Astrocyte (in vitro differentiated cells and primary cell): Measurements from ENCODE around the gene GPLD1. TPM values are rescaled to one million over a fixed set of nuclear protein-coding genes. Genes with fewer than 3 reads are reported as not detected.
A peak's percentile ranks its signal among the peaks of the same experiment; 100 is the strongest.

Experiments used
- DNase-seq: peaks from one replicate; pipeline ENCODE4 v3.0.0-alpha.2; 2010; ENCODE audit warnings: low read depth
- FAIRE-seq: peaks from 2 replicates; lab custom pipeline; 2011; peaks lifted over from hg19 to GRCh38; lab: Jason Lieb, UNC
- H2AFZ ChIP-seq: 2 replicates; pipeline ENCODE4 v1.6.0; 2012; ENCODE audit warnings: low read depth, low read length, inconsistent platforms
- H3K27ac ChIP-seq: 2 replicates; pipeline ENCODE4 v1.5.1; 2011; ENCODE audit warnings: low read depth, low read length, inconsistent platforms
- H3K27me3 ChIP-seq: 2 replicates; pipeline ENCODE4 v1.6.0; 2011; ENCODE audit warnings: low read length, inconsistent platforms; ENCODE audit not compliant: insufficient read depth
- H3K36me3 ChIP-seq: 2 replicates; pipeline ENCODE4 v1.5.1; 2011; ENCODE audit warnings: low read length, inconsistent platforms; ENCODE audit not compliant: insufficient read depth
- H3K4me1 ChIP-seq: 2 replicates; pipeline ENCODE4 v1.5.1; 2011; ENCODE audit warnings: low read length, inconsistent platforms; ENCODE audit not compliant: insufficient read depth
- H3K4me2 ChIP-seq: 2 replicates; pipeline ENCODE4 v1.6.0; 2012; ENCODE audit warnings: low read length, inconsistent platforms
- H3K4me3 ChIP-seq: 2 replicates; pipeline ENCODE4 v1.5.1; 2011; ENCODE audit warnings: low read depth, mild to moderate bottlenecking, low read length, inconsistent platforms; ENCODE audit not compliant: insufficient read depth
- H3K79me2 ChIP-seq: 2 replicates; pipeline ENCODE4 v1.6.0; 2012; ENCODE audit warnings: mild to moderate bottlenecking, low read length, inconsistent platforms; ENCODE audit not compliant: insufficient read depth
- H3K9ac ChIP-seq: 2 replicates; pipeline ENCODE4 v1.6.0; 2012; ENCODE audit warnings: mild to moderate bottlenecking, low read length, inconsistent platforms
- H3K9me3 ChIP-seq: 2 replicates; pipeline ENCODE4 v1.5.1; 2012; ENCODE audit warnings: low read depth, mild to moderate bottlenecking, low read length, inconsistent platforms; ENCODE audit not compliant: insufficient read depth
- H4K20me1 ChIP-seq: 2 replicates; pipeline ENCODE4 v1.6.0; 2012; ENCODE audit warnings: low read length, inconsistent platforms; ENCODE audit not compliant: insufficient read depth
- H3K27ac Mint-ChIP-seq: one replicate; pipeline ENCODE4 v1.8.0; 2021; ENCODE audit warnings: mild to moderate bottlenecking, mixed read lengths; ENCODE audit not compliant: unreplicated experiment
- H3K27me3 Mint-ChIP-seq: one replicate; pipeline ENCODE4 v1.8.0; 2021; ENCODE audit warnings: low read depth, mixed read lengths; ENCODE audit not compliant: unreplicated experiment
- H3K36me3 Mint-ChIP-seq: one replicate; pipeline ENCODE4 v1.8.0; 2021; ENCODE audit warnings: low read depth, mixed read lengths; ENCODE audit not compliant: unreplicated experiment
- H3K4me1 Mint-ChIP-seq: one replicate; pipeline ENCODE4 v1.8.0; 2021; ENCODE audit warnings: low read depth, mixed read lengths; ENCODE audit not compliant: unreplicated experiment
- H3K4me3 Mint-ChIP-seq: one replicate; pipeline ENCODE4 v1.8.0; 2021; ENCODE audit warnings: mild to moderate bottlenecking, moderate library complexity, mixed read lengths; ENCODE audit not compliant: unreplicated experiment
- H3K9me3 Mint-ChIP-seq: one replicate; pipeline ENCODE4 v1.8.0; 2021; ENCODE audit warnings: mild to moderate bottlenecking, mixed read lengths; ENCODE audit not compliant: unreplicated experiment
- EZH2 ChIP-seq: IDR thresholded peaks from 2 replicates; pipeline ENCODE4 v1.6.1; 2012; ENCODE audit warnings: mild to moderate bottlenecking, low read length, inconsistent platforms; ENCODE audit not compliant: insufficient read depth
- total RNA-seq: library from RNA; stranded (reverse); gene quantifications from 2 replicates; pipeline ENCODE4 v1.2.1, GENCODE V29; 2021
- TF ChIP-seq, protein P1 (sequence below): IDR thresholded peaks from 2 replicates; pipeline ENCODE4 v1.5.1; 2011; ENCODE audit warnings: low read depth, mild to moderate bottlenecking, inconsistent platforms, low read length, moderate library complexity; ENCODE audit not compliant: insufficient read depth

Gene GPLD1
- total RNA-seq, 1 donor from 2014 or later = 0.75 TPM

DNA sequence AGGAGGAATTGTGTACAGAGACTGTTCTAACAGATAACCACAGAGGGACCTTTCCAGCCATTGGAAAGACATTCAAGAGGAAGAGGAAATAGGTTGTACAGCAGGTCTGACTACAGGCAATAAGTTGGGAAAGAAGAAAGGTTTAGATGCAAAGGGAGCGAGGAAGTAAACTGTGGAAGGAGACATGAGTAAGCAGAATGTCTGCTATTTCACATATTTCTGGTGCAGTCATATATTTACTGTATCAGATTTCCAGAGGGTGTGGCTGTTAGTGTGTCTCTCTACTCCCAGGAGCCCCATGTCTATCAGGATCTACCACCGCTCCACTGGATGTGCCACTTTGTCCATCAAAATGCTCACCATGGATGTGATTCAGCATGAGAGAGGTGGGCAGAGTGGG, 60.8 kb downstream of the GPLD1 start:
- Histone ChIP-seq H3K4me2 (peak overlapping the region; percentile 1), H3K9ac (no peak overlapping the region), H3K4me1 (peaks cover 6% of the 10 kb centered on the region), H3K27ac (no peak overlapping the region), H4K20me1 (no peaks in the 10 kb centered on the region), H2AFZ (no peak overlapping the region), H3K27me3 (no peaks in the 10 kb centered on the region), H3K9me3 (no peaks in the 10 kb centered on the region), H3K79me2 (no peaks in the 10 kb centered on the region), H3K4me3 (no peak overlapping the region), H3K36me3 (peaks cover 10% of the 10 kb centered on the region)
- H3K4me3 Mint-ChIP-seq = no peak overlapping the region
- no peak overlapping the region for H3K27ac Mint-ChIP-seq
- peaks cover 9% of the 10 kb centered on the region for H3K4me1 Mint-ChIP-seq
- H3K9me3 Mint-ChIP-seq = no peaks in the 10 kb centered on the region
- FAIRE-seq = no peak
- no peaks in the 10 kb centered on the region for H3K27me3 Mint-ChIP-seq
- TF ChIP-seq, protein P1, sequence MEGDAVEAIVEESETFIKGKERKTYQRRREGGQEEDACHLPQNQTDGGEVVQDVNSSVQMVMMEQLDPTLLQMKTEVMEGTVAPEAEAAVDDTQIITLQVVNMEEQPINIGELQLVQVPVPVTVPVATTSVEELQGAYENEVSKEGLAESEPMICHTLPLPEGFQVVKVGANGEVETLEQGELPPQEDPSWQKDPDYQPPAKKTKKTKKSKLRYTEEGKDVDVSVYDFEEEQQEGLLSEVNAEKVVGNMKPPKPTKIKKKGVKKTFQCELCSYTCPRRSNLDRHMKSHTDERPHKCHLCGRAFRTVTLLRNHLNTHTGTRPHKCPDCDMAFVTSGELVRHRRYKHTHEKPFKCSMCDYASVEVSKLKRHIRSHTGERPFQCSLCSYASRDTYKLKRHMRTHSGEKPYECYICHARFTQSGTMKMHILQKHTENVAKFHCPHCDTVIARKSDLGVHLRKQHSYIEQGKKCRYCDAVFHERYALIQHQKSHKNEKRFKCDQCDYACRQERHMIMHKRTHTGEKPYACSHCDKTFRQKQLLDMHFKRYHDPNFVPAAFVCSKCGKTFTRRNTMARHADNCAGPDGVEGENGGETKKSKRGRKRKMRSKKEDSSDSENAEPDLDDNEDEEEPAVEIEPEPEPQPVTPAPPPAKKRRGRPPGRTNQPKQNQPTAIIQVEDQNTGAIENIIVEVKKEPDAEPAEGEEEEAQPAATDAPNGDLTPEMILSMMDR = no peak
- TF ChIP-seq EZH2 = no peak
- DNase-seq = peak; percentile 36
- H3K36me3 Mint-ChIP-seq = peaks cover 7% of the 10 kb centered on the region

DNA sequence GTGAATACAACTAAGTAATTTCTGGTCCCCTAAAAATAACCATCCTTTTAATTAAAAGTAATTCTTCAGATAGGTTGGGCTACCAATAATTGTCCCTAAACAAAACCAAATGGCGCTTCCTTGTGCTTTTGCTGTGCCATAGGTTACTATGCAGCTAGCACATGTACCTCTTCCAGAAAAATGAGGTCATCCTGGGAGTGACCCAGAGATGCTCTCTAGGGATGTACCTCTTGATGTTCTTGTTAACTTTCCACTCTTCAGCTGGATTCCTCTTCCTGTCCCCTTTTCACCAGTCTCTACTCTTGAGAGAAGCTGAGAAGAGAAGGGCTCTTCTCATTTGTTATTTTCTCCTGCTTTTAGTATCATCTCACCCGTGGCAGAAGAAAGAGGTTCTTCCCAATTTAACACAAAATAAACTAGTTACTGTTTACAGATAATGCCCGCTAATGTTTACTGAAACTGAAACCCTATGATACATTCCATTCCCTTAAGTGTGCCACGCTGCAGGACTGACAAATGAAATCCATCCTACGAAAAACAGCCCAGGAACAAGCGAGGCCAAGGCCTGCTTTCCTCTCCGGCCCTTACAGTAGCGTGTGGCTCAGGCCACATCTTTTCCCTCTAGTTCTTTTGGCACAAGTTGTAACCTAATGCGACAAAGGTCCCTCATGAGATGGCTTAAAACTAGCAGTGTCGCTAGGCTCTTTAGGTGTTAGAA, 62.5 kb downstream of the GPLD1 start:
- no peaks in the 10 kb centered on the region for H4K20me1 ChIP-seq
- peaks cover 9% of the 10 kb centered on the region for H3K4me1 Mint-ChIP-seq
- H3K4me1 ChIP-seq = peaks cover 6% of the 10 kb centered on the region
- H3K9me3 Mint-ChIP-seq = no peaks in the 10 kb centered on the region
- no peak overlapping the region for H3K4me3 Mint-ChIP-seq
- H3K9ac ChIP-seq = no peak overlapping the region
- no peak overlapping the region for H3K27ac Mint-ChIP-seq
- DNase-seq = no peak
- TF ChIP-seq, protein P1 = no peak
- TF ChIP-seq EZH2 = no peak
- FAIRE-seq = no peak
- no peaks in the 10 kb centered on the region for H3K9me3 ChIP-seq
- H3K27ac ChIP-seq = no peak overlapping the region
- H3K4me2 ChIP-seq = no peak overlapping the region
- peaks cover 22% of the 10 kb centered on the region for H3K36me3 ChIP-seq
- H3K36me3 Mint-ChIP-seq = peaks cover 10% of the 10 kb centered on the region
- no peak overlapping the region for H3K4me3 ChIP-seq
- H3K79me2 ChIP-seq = no peaks in the 10 kb centered on the region
- H3K27me3 Mint-ChIP-seq = no peaks in the 10 kb centered on the region
- H2AFZ ChIP-seq = no peak overlapping the region
- no peaks in the 10 kb centered on the region for H3K27me3 ChIP-seq

DNA sequence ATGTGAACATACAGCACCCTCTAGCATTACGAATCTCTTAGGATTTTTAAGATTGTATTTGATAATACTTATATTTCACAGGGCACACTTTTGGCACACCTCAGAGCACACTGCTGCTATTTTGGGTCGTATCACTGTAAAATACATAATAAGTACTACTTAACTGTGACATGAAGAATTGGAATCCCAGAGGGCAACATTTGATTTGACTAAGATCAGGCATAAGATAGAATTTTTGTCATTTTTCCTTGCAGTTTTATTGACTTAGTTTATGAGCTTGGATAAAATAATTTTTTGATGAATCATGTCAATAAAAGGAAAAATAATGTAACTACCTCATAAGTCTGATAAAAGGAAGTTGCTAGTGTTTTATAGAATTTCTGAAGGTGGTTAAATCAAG, 64.3 kb downstream of the GPLD1 start:
- Histone ChIP-seq H3K36me3 (peaks cover 30% of the 10 kb centered on the region), H3K4me1 (peaks cover 6% of the 10 kb centered on the region), H3K27ac (no peak overlapping the region), H4K20me1 (no peaks in the 10 kb centered on the region), H3K9me3 (no peaks in the 10 kb centered on the region), H3K9ac (no peak overlapping the region), H2AFZ (no peak overlapping the region), H3K79me2 (no peaks in the 10 kb centered on the region), H3K4me2 (no peak overlapping the region), H3K4me3 (no peak overlapping the region), H3K27me3 (no peaks in the 10 kb centered on the region)
- H3K36me3 Mint-ChIP-seq = peaks cover 11% of the 10 kb centered on the region
- DNase-seq (no peak), FAIRE-seq (no peak)
- H3K9me3 Mint-ChIP-seq = no peaks in the 10 kb centered on the region
- no peak overlapping the region for H3K4me3 Mint-ChIP-seq
- peaks cover 9% of the 10 kb centered on the region for H3K4me1 Mint-ChIP-seq
- TF ChIP-seq, protein P1 = no peak
- no peak for TF ChIP-seq EZH2
- no peaks in the 10 kb centered on the region for H3K27me3 Mint-ChIP-seq
- H3K27ac Mint-ChIP-seq = no peak overlapping the region
